HepG2 (cell line): ENCODE results near the gene CCDC157. TPM values are rescaled to one million over a fixed set of nuclear protein-coding genes. Genes with fewer than 3 reads are reported as not detected.

Source experiments
- ATAC-seq: fragments of 200-7000 bp; cut with Tn5 transposase; 3 replicates; pipeline ENCODE4 v1.9.1; 2020; ENCODE audit warnings: mild to moderate bottlenecking, moderate library complexity
- BruUV-seq: library from RNA; stranded (reverse); fragments of 400-500 nt; replicated peaks from 2 replicates; lab custom pipeline; 2021; lab: Mats Ljungman, UMichigan
- CTCF ChIA-PET: fragments of 300-600 bp; formaldehyde crosslinking; extraction: SDS; loops from one replicate; lab custom pipeline; 2021; ENCODE audit warnings: low total read pairs, inconsistent platforms, low intra/inter-chr PET ratio; lab: Yijun Ruan, JAX
- POLR2A ChIA-PET: fragments of 350-600 bp; sonication (Branson Sonifier 250); formaldehyde crosslinking; loops from one replicate; lab custom pipeline; 2020; ENCODE audit warnings: antibody characterized with exemption, inconsistent platforms; lab: Yijun Ruan, JAX
- DNase-seq: peaks from one replicate; pipeline ENCODE4 v3.0.0-alpha.2; 2015; ENCODE audit warnings: low spot score
- FAIRE-seq: peaks from 3 replicates; lab custom pipeline; 2011; peaks lifted over from hg19 to GRCh38; lab: Jason Lieb, UNC
- H2AFZ ChIP-seq: one replicate; pipeline ENCODE4 v1.6.1; 2011; ENCODE audit warnings: low read length, inconsistent platforms
- H3K27ac ChIP-seq: fragments of 300-600 bp; 3 replicates; pipeline ENCODE4 v1.8.0; 2011; ENCODE audit warnings: mixed run types, mild to moderate bottlenecking, mixed read lengths, low read length, inconsistent platforms; ENCODE audit not compliant: insufficient read depth; ENCODE audit errors: extremely low read length
- H3K27me3 ChIP-seq, 2 experiments: fragments of 200-600 bp in 1 of 2; 2 replicates in 1 of 2; 3 replicates in 1 of 2; pipeline versions ENCODE4 v1.6.0 to v1.8.0; 2011; ENCODE audit warnings: low read length in 2 of 2, mild to moderate bottlenecking in 2 of 2, moderate library complexity in 2 of 2, inconsistent platforms in 1 of 2; ENCODE audit not compliant: insufficient read depth in 2 of 2, control insufficient read depth in 1 of 2
- H3K36me3 ChIP-seq, 2 experiments: fragments of 200-600 bp in 1 of 2; replicated peaks in 1 of 2; 2 replicates in 1 of 2; 3 replicates in 1 of 2; pipeline versions ENCODE4 v1.5.1 to v1.8.0; 2011; ENCODE audit warnings: low read length in 2 of 2, inconsistent platforms in 1 of 2; ENCODE audit not compliant: insufficient read depth in 2 of 2, control insufficient read depth in 1 of 2
- H3K4me1 ChIP-seq: 2 replicates; pipeline ENCODE4 v1.5.1; 2012; ENCODE audit warnings: low read length, inconsistent platforms; ENCODE audit not compliant: insufficient read depth
- H3K4me2 ChIP-seq: 2 replicates; pipeline ENCODE4 v1.6.0; 2011; ENCODE audit warnings: low read depth, low read length, inconsistent platforms
- H3K4me3 ChIP-seq, 3 experiments: fragments of 200-600 bp in 1 of 3; sonication (generic), shearing (Covaris generic) in 1 of 3; replicated peaks in 1 of 3; 2 replicates each; pipeline ENCODE4 v1.5.1; 2011 to 2016; ENCODE audit warnings: low read length in 3 of 3, inconsistent platforms in 2 of 3, low read depth in 2 of 3, mild to moderate bottlenecking in 2 of 3, control low read depth in 1 of 3, mixed read lengths in 1 of 3; ENCODE audit not compliant: insufficient read depth in 1 of 3
- H3K79me2 ChIP-seq: one replicate; pipeline ENCODE4 v1.6.1; 2011; ENCODE audit warnings: low read length, inconsistent platforms; ENCODE audit not compliant: insufficient read depth
- H3K9ac ChIP-seq: 2 replicates; pipeline ENCODE4 v1.6.0; 2011; ENCODE audit warnings: mild to moderate bottlenecking, low read depth, low read length, inconsistent platforms; ENCODE audit not compliant: insufficient read depth
- H3K9me3 ChIP-seq: 2 replicates; pipeline ENCODE4 v1.5.1; 2012; ENCODE audit warnings: mild to moderate bottlenecking, low read length
- H4K20me1 ChIP-seq: 2 replicates; pipeline ENCODE4 v1.6.0; 2011; ENCODE audit warnings: inconsistent platforms, mild to moderate bottlenecking, low read length, moderate library complexity; ENCODE audit not compliant: insufficient read depth
- BCL6 ChIP-seq: IDR thresholded peaks from 2 replicates; pipeline ENCODE4 v1.6.1; 2016; ENCODE audit warnings: missing genetic modification reagents, missing compliant biosample characterization
- GATA4 ChIP-seq: sonication (generic); IDR thresholded peaks from 2 replicates; pipeline ENCODE4 v1.6.1; 2016; ENCODE audit warnings: antibody characterized with exemption, low read depth, borderline replicate concordance
- HOXA7 ChIP-seq: sonication (generic); formaldehyde crosslinking; IDR thresholded peaks from 2 replicates; pipeline ENCODE4 v1.8.1; 2022; ENCODE audit warnings: mild to moderate bottlenecking, missing genetic modification reagents, moderate library complexity
- MXD4 ChIP-seq: IDR thresholded peaks from 2 replicates; pipeline ENCODE4 v1.6.1; 2016; ENCODE audit warnings: mild to moderate bottlenecking, missing biosample characterization, missing genetic modification reagents
- RAD21 ChIP-seq: fragments of 450-650 bp; formaldehyde crosslinking; IDR thresholded peaks from 2 replicates; pipeline ENCODE4 v1.5.0; 2020; ENCODE audit warnings: mild to moderate bottlenecking
- SALL2 ChIP-seq: sonication (generic); formaldehyde crosslinking; IDR thresholded peaks from 2 replicates; pipeline ENCODE4 v1.8.1; 2023; ENCODE audit warnings: mild to moderate bottlenecking, missing genetic modification reagents, inconsistent platforms
- SRSF4 ChIP-seq: fragments of 200-400 bp; formaldehyde crosslinking; IDR thresholded peaks from one replicate; pipeline ENCODE4 v1.6.1; 2018; ENCODE audit warnings: mild to moderate bottlenecking, low read depth, low read length, moderate library complexity; ENCODE audit not compliant: poor library complexity, severe bottlenecking
- STAG1 ChIP-seq: sonication (generic); formaldehyde crosslinking; IDR thresholded peaks from 2 replicates; pipeline ENCODE4 v1.4.0; 2020; ENCODE audit warnings: missing genetic modification reagents
- ZNF550 ChIP-seq: sonication (generic); formaldehyde crosslinking; IDR thresholded peaks from 2 replicates; pipeline ENCODE4 v1.4.0; 2020; ENCODE audit warnings: mild to moderate bottlenecking, missing genetic modification reagents, borderline replicate concordance
- ZNF629 ChIP-seq: sonication (generic); formaldehyde crosslinking; conservative IDR thresholded peaks from 2 replicates; pipeline ENCODE4 v1.5.0; 2020; ENCODE audit warnings: missing genetic modification reagents
- ZNF83 ChIP-seq: sonication (generic); formaldehyde crosslinking; IDR thresholded peaks from 2 replicates; pipeline ENCODE4 v1.4.0; 2020; ENCODE audit warnings: missing genetic modification reagents, mild to moderate bottlenecking, borderline replicate concordance
- ZNF878 ChIP-seq: sonication (generic); formaldehyde crosslinking; IDR thresholded peaks from 2 replicates; pipeline ENCODE4 v1.8.1; 2023; ENCODE audit warnings: mild to moderate bottlenecking, missing genetic modification reagents, moderate library complexity
- WGBS: methylation state at CpG from one replicate; pipeline ENCODE4 v1.1.6; 2017; ENCODE audit warnings: low lambda C conversion rate; 5-methylcytosine and 5-hydroxymethylcytosine counted together
- in situ Hi-C: cut with HindIII; loops from 2 replicates; pipeline ENCODE4 v1.10.0; 2017; ENCODE audit warnings: low pct_unique_long_range_greater_than_20kb; ENCODE audit not compliant: extremely low pct_ligation_motif_present
- intact Hi-C: fragments of 100-400 bp; cut with micrococcal nuclease; formaldehyde crosslinking; loops from one replicate; pipeline ENCODE4 v1.10.0; 2022; ENCODE audit not compliant: unreplicated experiment
- polyA plus RNA-seq, 8 experiments: library from polyadenylated mRNA; depleted of rRNA in 3 of 8; stranded (reverse) in 7 of 8; unstranded in 1 of 8; fragments of >200 nt; fragmentation: Illumina TruSeq in 4 of 8; extraction: Trizol in 4 of 8; gene quantifications; 2 replicates each; pipeline versions ENCODE4 v1.2.1 to v1.2.3, GENCODE V29; 2011 to 2016; ENCODE audit warnings: low read depth in 4 of 8, missing spikeins in 1 of 8, mixed read lengths in 1 of 8; ENCODE audit not compliant: insufficient read depth in 1 of 8
- total RNA-seq, 5 experiments: library from RNA; depleted of rRNA; stranded (reverse); fragments of >200 nt; fragmentation: Illumina TruSeq; extraction: Trizol; gene quantifications; 2 replicates each; pipeline ENCODE4 v1.2.3, GENCODE V29; 2016; ENCODE audit warnings: low read depth in 1 of 5
- TF ChIP-seq, protein P1 (sequence below): sonication (generic); formaldehyde crosslinking; IDR thresholded peaks from 2 replicates; pipeline ENCODE4 v1.5.0; 2020; ENCODE audit warnings: mild to moderate bottlenecking, missing genetic modification reagents, moderate library complexity
- TF ChIP-seq, protein P2 (sequence below): sonication (generic); formaldehyde crosslinking; conservative IDR thresholded peaks from 2 replicates; pipeline ENCODE4 v1.4.0; 2020; ENCODE audit warnings: mild to moderate bottlenecking, missing genetic modification reagents, moderate library complexity
- TF ChIP-seq, protein P3 (sequence below): sonication (generic); formaldehyde crosslinking; conservative IDR thresholded peaks from 2 replicates; pipeline ENCODE4 v1.8.0; 2022; ENCODE audit warnings: missing genetic modification reagents

The CCDC157 gene
- total and polyA plus RNA-seq, 2 of the 13 experiments (the other 11 are each of a cell fraction or from before 2014, with no cell fraction given) = 1.4 to 1.6 TPM

DNA sequence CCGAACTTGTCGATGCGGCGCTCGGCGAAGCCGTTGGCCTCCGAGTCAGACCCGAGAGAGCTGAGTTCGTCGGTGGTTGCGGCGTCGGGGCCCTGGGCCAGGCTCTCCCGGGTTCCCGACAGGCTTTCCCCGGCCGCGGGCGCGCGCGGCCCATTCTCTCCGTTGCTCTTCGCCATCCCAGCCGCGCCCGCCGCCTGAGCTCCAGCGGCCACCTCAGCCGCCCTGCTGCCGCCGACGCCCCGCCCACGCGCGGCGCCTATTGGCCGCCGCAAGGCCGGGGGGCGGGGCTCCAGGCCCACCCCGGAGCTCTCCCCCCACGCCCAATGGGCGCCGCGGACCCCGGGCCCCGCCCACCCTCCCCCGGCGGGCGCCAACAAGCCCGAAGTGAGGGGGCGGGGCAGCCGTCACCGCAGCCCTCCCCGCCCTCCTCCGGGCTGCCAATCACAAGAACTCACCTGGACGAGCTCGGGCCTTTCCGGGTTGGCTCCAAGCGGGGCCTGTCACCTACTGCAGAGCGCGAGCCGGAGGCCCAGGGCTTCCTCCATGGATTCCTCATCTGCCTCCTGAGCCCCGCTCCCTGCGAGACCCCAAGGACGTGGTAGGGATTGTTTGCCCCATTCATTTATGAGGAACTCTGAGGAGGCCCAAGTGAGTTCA lies 30.0 kb upstream of the CCDC157 start, which contains the start of gene TBC1D10A (continued):
- TF ChIP-seq SRSF4 (no peak), ZNF878 (CRISPR knock-in tag) (no peak), ZNF83 (no peak), ZNF550 (CRISPR knock-in tag) (no peak), SALL2 (no peak), MXD4 (CRISPR knock-in tag) (0 out of 2 replicates have a peak, but pooled peaks have one; percentile 48)
- TF ChIP-seq, all 625 proteins: peak for 72

- Histone ChIP-seq H3K4me2 (peak overlapping the region; percentile 100), H3K36me3 (peaks cover 4 to 9% of the 10 kb centered on the region in 2 experiments; a peak in 2 of 5 replicates), H3K27ac (no peak overlapping the region), H3K9me3 (no peaks in the 10 kb centered on the region), H4K20me1 (no peaks in the 10 kb centered on the region), H2AFZ (no peak overlapping the region), H3K9ac (no peak overlapping the region; the same call in 1 of the 2 replicates), H3K4me3 (peak overlapping the region in 2 of 3 experiments; percentile 82 to 89; a peak in 2 of 6 replicates), H3K27me3 (no peaks in the 10 kb centered on the region; a peak in 1 of 5 replicates), H3K4me1 (peaks cover 39% of the 10 kb centered on the region), H3K79me2 (no peaks in the 10 kb centered on the region)
- WGBS = 35% methylated on average over 5 of the region's 5 CpGs
- intact Hi-C loops (loop anchor here (2.0 kb wide), 1 partner anchor 39 kb away; the partner anchor contains the start of gene CASTOR1), in situ Hi-C loops (no loop called here)
- BruUV-seq = no TSS peak
- DNase-seq (peak; percentile 53), ATAC-seq (peak; percentile 74), FAIRE-seq (peak; percentile 79)
- TF ChIP-seq HOXA7 (CRISPR knock-in tag) (no peak), BCL6 (CRISPR knock-in tag) (peak; percentile 96), RAD21 (CRISPR knock-in tag) (0 out of 2 replicates have a peak, but pooled peaks have one; percentile 17), ZNF629 (CRISPR knock-in tag) (peak; percentile 94), GATA4 (no peak), STAG1 (CRISPR knock-in tag) (peak; percentile 63)
- TF ChIP-seq, protein P1, sequence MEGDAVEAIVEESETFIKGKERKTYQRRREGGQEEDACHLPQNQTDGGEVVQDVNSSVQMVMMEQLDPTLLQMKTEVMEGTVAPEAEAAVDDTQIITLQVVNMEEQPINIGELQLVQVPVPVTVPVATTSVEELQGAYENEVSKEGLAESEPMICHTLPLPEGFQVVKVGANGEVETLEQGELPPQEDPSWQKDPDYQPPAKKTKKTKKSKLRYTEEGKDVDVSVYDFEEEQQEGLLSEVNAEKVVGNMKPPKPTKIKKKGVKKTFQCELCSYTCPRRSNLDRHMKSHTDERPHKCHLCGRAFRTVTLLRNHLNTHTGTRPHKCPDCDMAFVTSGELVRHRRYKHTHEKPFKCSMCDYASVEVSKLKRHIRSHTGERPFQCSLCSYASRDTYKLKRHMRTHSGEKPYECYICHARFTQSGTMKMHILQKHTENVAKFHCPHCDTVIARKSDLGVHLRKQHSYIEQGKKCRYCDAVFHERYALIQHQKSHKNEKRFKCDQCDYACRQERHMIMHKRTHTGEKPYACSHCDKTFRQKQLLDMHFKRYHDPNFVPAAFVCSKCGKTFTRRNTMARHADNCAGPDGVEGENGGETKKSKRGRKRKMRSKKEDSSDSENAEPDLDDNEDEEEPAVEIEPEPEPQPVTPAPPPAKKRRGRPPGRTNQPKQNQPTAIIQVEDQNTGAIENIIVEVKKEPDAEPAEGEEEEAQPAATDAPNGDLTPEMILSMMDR (CRISPR knock-in tag) = peak; percentile 45
- TF ChIP-seq, protein P2, sequence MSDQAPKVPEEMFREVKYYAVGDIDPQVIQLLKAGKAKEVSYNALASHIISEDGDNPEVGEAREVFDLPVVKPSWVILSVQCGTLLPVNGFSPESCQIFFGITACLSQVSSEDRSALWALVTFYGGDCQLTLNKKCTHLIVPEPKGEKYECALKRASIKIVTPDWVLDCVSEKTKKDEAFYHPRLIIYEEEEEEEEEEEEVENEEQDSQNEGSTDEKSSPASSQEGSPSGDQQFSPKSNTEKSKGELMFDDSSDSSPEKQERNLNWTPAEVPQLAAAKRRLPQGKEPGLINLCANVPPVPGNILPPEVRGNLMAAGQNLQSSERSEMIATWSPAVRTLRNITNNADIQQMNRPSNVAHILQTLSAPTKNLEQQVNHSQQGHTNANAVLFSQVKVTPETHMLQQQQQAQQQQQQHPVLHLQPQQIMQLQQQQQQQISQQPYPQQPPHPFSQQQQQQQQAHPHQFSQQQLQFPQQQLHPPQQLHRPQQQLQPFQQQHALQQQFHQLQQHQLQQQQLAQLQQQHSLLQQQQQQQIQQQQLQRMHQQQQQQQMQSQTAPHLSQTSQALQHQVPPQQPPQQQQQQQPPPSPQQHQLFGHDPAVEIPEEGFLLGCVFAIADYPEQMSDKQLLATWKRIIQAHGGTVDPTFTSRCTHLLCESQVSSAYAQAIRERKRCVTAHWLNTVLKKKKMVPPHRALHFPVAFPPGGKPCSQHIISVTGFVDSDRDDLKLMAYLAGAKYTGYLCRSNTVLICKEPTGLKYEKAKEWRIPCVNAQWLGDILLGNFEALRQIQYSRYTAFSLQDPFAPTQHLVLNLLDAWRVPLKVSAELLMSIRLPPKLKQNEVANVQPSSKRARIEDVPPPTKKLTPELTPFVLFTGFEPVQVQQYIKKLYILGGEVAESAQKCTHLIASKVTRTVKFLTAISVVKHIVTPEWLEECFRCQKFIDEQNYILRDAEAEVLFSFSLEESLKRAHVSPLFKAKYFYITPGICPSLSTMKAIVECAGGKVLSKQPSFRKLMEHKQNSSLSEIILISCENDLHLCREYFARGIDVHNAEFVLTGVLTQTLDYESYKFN (CRISPR knock-in tag) = 0 out of 2 replicates have a peak, but pooled peaks have one; percentile 19
- TF ChIP-seq, protein P3, sequence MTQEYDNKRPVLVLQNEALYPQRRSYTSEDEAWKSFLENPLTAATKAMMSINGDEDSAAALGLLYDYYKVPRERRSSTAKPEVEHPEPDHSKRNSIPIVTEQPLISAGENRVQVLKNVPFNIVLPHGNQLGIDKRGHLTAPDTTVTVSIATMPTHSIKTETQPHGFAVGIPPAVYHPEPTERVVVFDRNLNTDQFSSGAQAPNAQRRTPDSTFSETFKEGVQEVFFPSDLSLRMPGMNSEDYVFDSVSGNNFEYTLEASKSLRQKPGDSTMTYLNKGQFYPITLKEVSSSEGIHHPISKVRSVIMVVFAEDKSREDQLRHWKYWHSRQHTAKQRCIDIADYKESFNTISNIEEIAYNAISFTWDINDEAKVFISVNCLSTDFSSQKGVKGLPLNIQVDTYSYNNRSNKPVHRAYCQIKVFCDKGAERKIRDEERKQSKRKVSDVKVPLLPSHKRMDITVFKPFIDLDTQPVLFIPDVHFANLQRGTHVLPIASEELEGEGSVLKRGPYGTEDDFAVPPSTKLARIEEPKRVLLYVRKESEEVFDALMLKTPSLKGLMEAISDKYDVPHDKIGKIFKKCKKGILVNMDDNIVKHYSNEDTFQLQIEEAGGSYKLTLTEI = no peak
- POLR2A ChIA-PET = interaction anchor here (2.0 to 3.6 kb wide), 2 partner anchors 29 to 37 kb away, joined by 19 to 39 read pairs; partner anchors contain the start of genes CASTOR1, CCDC157 and SF3A1
- CTCF ChIA-PET = interaction anchor here (0.6 to 2.2 kb wide), 3 partner anchors 41 to 98 kb away, joined by 3 to 13 read pairs (median 4); partner anchors contain the start of gene MTFP1
Observed at GRCh38 chr22:30327864-30328345, 28.9 kb upstream of the CCDC157 start.
